Panc1 (cell line): ENCODE results near the gene PSORS1C1. TPM values are rescaled to one million over a fixed set of nuclear protein-coding genes. Genes with fewer than 3 reads are reported as not detected.

Experiments used
- ATAC-seq: fragments of 200-7000 bp; cut with Tn5 transposase; 2 replicates; pipeline ENCODE4 v1.9.1; 2020; ENCODE audit warnings: mild to moderate bottlenecking, moderate library complexity
- BruUV-seq: library from RNA; stranded (reverse); fragments of 400-500 nt; replicated peaks from 2 replicates; lab custom pipeline; 2021; lab: Mats Ljungman, UMichigan
- CTCF ChIA-PET: fragments of 300-600 bp; sonication (Branson Sonifier 250); formaldehyde crosslinking; loops from one replicate; lab custom pipeline; 2022; ENCODE audit warnings: antibody characterized with exemption; lab: Charles Lee
- POLR2A ChIA-PET: fragments of 300-600 bp; sonication (Branson Sonifier 250); formaldehyde crosslinking; loops from one replicate; lab custom pipeline; 2022; ENCODE audit warnings: antibody characterized with exemption; lab: Charles Lee
- DNase-seq: peaks from one replicate; pipeline ENCODE4 v3.0.0-alpha.2; 2010; ENCODE audit warnings: low read depth, low spot score
- H3K27ac ChIP-seq: 2 replicates; pipeline ENCODE4 v1.5.1; 2011; ENCODE audit warnings: mild to moderate bottlenecking, low read length, inconsistent platforms
- H3K27me3 ChIP-seq: fragments of 200-500 bp; sonication (Bioruptor generic); 2 replicates; pipeline ENCODE4 v1.6.0; 2014; ENCODE audit warnings: low read length, inconsistent platforms; ENCODE audit not compliant: control insufficient read depth, insufficient read depth
- H3K36me3 ChIP-seq: fragments of 200-500 bp; sonication (Bioruptor generic); 2 replicates; pipeline ENCODE4 v1.5.1; 2014; ENCODE audit warnings: inconsistent platforms, mild to moderate bottlenecking, low read length, moderate library complexity; ENCODE audit not compliant: control insufficient read depth, insufficient read depth
- H3K4me1 ChIP-seq: 2 replicates; pipeline ENCODE4 v1.5.1; 2011; ENCODE audit warnings: inconsistent platforms, mild to moderate bottlenecking, low read length, moderate library complexity; ENCODE audit not compliant: control insufficient read depth, insufficient read depth
- H3K4me3 ChIP-seq, 2 experiments: 2 replicates each; pipeline ENCODE4 v1.5.1; 2011 to 2012; ENCODE audit warnings: low read depth in 2 of 2, low read length in 2 of 2, mild to moderate bottlenecking in 2 of 2, inconsistent platforms in 1 of 2, moderate library complexity in 1 of 2
- H3K9me3 ChIP-seq: fragments of 200-500 bp; sonication (Bioruptor generic); 2 replicates; pipeline ENCODE4 v1.5.1; 2014; ENCODE audit warnings: low read depth, mild to moderate bottlenecking, inconsistent platforms, low read length, moderate library complexity; ENCODE audit not compliant: control insufficient read depth, insufficient read depth
- CTCF ChIP-seq: fragments of 450-650 bp; IDR thresholded peaks from 2 replicates; pipeline ENCODE4 v1.5.1; 2017; ENCODE audit warnings: mild to moderate bottlenecking
- POLR2AphosphoS5 ChIP-seq: IDR thresholded peaks from 2 replicates; pipeline ENCODE4 v1.6.1; 2012; ENCODE audit warnings: mild to moderate bottlenecking, low read depth, low read length, moderate library complexity
- SIN3A ChIP-seq: IDR thresholded peaks from 2 replicates; pipeline ENCODE4 v1.6.1; 2012; ENCODE audit warnings: low read depth, mild to moderate bottlenecking, low read length, moderate library complexity, borderline replicate concordance; ENCODE audit not compliant: insufficient read depth
- TCF7L2 ChIP-seq: IDR thresholded peaks from 2 replicates; pipeline ENCODE4 v1.6.1; 2011; ENCODE audit warnings: mild to moderate bottlenecking, low read depth, low read length, inconsistent platforms
- in situ Hi-C: cut with HindIII; loops from 2 replicates; pipeline ENCODE4 v1.10.0; 2016; ENCODE audit warnings: low sequenced_read_pairs, low pct_unique_long_range_greater_than_20kb
- intact Hi-C: fragments of 100-400 bp; cut with micrococcal nuclease; formaldehyde crosslinking; loops from one replicate; pipeline ENCODE4 v1.10.0; 2022; ENCODE audit not compliant: unreplicated experiment
- total RNA-seq: library from RNA; stranded (reverse); gene quantifications from one replicate; pipeline ENCODE4 v1.2.1, GENCODE V29; 2021; ENCODE audit not compliant: unreplicated experiment
- TF ChIP-seq, protein P1 (sequence below), 2 experiments: IDR thresholded peaks; 2 replicates each; pipeline ENCODE4 v1.6.1; 2011 to 2012; ENCODE audit warnings: low read depth in 2 of 2, control low read depth in 1 of 2, low read length in 1 of 2, mild to moderate bottlenecking in 1 of 2, moderate library complexity in 1 of 2; ENCODE audit not compliant: insufficient read depth in 1 of 2

PSORS1C1 gene
- total RNA-seq, 1 experiment from 2014 or later, result 2.9 TPM

DNA sequence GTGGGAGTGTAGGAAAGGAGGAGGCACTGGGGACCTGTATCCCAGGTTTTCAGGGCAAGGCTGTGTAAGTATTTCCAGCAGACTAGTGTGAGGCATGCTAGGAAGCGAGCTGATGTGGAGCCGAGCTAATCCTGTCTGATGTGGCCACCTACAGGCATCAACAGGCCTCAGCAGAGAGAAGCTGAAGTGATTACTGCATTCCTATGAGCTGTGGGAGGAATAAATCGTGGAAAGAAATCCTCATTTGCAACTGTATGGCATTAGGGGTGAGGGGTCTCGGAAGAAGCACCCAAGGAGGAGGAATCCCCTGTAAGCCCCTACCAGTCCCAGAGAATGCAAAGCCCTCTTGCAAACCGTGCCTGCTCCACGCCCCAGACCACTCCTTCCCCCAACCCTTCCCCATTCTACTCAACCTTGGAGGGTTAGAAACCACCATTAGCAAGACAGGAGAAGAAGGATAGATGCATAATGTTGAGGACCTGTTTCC, 43.8 kb upstream of the PSORS1C1 start:
- in situ Hi-C loops, result loop anchor here (10.0 kb wide), 1 partner anchor 206 kb away; no protein-coding TSS in a partner anchor
- POLR2A ChIA-PET, result interaction anchor here (0.6 kb wide), 1 partner anchor 311 kb away, joined by 3 read pairs; no protein-coding TSS in a partner anchor
- no peak overlapping the region for H3K4me3 ChIP-seq
- no peaks in the 10 kb centered on the region for H3K27me3 ChIP-seq
- CTCF ChIA-PET, result interaction anchor here (0.7 to 1.5 kb wide), 8 partner anchors 8 to 341 kb away, joined by 3 to 15 read pairs (median 6); partner anchors contain the start of gene VARS2
- BruUV-seq, result no TSS peak
- TF ChIP-seq TCF7L2, result no peak
- peak; percentile 83 for TF ChIP-seq CTCF
- no peaks in the 10 kb centered on the region for H3K9me3 ChIP-seq
- H3K36me3 ChIP-seq, result no peaks in the 10 kb centered on the region
- peaks cover 3% of the 10 kb centered on the region for H3K4me1 ChIP-seq
- ATAC-seq (peak; percentile 98), DNase-seq (no peak)
- H3K27ac ChIP-seq, result no peak overlapping the region
- intact Hi-C loops, result loop anchor here (2.0 to 5.0 kb wide), 2 partner anchors 138 to 156 kb away; partner anchors contain the start of genes SFTA2 and VARS2

DNA sequence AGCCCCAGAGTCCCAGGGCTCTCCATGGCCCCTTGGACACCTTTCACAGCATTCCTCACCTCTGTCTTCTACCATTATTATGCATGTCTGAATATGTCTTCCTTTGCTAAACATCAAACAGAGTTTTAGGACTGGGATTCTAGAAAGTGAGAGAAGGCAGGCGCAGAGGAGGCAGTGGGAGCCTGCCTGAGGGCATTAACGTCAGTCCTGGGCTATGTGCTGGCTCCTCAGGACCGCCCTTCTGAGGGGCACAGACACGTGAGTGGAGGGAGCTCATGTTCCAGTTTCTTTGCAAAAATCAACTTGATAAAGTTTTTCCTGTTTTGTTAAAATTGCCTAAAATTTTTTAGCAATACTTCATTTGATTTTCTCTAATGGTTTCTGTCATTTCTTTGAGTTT, 40.2 kb upstream of the PSORS1C1 start:
- H3K27me3 ChIP-seq, result no peaks in the 10 kb centered on the region
- no peak for DNase-seq
- POLR2A ChIA-PET, result no interaction called here
- H3K27ac ChIP-seq, result no peak overlapping the region
- TF ChIP-seq POLR2AphosphoS5 (no peak), SIN3A (no peak), TCF7L2 (no peak), CTCF (no peak)
- TF ChIP-seq, protein P1, sequence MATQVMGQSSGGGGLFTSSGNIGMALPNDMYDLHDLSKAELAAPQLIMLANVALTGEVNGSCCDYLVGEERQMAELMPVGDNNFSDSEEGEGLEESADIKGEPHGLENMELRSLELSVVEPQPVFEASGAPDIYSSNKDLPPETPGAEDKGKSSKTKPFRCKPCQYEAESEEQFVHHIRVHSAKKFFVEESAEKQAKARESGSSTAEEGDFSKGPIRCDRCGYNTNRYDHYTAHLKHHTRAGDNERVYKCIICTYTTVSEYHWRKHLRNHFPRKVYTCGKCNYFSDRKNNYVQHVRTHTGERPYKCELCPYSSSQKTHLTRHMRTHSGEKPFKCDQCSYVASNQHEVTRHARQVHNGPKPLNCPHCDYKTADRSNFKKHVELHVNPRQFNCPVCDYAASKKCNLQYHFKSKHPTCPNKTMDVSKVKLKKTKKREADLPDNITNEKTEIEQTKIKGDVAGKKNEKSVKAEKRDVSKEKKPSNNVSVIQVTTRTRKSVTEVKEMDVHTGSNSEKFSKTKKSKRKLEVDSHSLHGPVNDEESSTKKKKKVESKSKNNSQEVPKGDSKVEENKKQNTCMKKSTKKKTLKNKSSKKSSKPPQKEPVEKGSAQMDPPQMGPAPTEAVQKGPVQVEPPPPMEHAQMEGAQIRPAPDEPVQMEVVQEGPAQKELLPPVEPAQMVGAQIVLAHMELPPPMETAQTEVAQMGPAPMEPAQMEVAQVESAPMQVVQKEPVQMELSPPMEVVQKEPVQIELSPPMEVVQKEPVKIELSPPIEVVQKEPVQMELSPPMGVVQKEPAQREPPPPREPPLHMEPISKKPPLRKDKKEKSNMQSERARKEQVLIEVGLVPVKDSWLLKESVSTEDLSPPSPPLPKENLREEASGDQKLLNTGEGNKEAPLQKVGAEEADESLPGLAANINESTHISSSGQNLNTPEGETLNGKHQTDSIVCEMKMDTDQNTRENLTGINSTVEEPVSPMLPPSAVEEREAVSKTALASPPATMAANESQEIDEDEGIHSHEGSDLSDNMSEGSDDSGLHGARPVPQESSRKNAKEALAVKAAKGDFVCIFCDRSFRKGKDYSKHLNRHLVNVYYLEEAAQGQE (IDR thresholded peaks at IDR 0.05; ENCODE audit: insufficient read depth in 1 of 2, low read depth in 2 of 2, low read length in 1 of 2), result no peak
- intact Hi-C loops, result loop anchor here (5.0 kb wide), 1 partner anchor 142 kb away; the partner anchor contains the start of gene SFTA2
- ATAC-seq, result no peak
- no peaks in the 10 kb centered on the region for H3K9me3 ChIP-seq
- in situ Hi-C loops, result loop anchor here (10.0 kb wide), 1 partner anchor 210 kb away; no protein-coding TSS in a partner anchor
- BruUV-seq, result no TSS peak
- no peaks in the 10 kb centered on the region for H3K36me3 ChIP-seq
- CTCF ChIA-PET, result interaction anchor here (0.6 kb wide), 1 partner anchor 25 kb away, joined by 5 read pairs; no protein-coding TSS in a partner anchor
- peaks cover 3% of the 10 kb centered on the region for H3K4me1 ChIP-seq
- H3K4me3 ChIP-seq, result no peak overlapping the region
